HepG2 (cell line): ENCODE data around the gene AHNAK. TPM values are rescaled to one million over a fixed set of nuclear protein-coding genes. Genes with fewer than 3 reads are reported as not detected.

ENCODE experiments used
- AGO2 ChIP-seq: fragments of 200-400 bp; formaldehyde crosslinking; optimal IDR thresholded peaks from 2 replicates; pipeline ENCODE3; 2017; ENCODE audit warnings: mild to moderate bottlenecking, low read depth, low read length, moderate library complexity
- ARID2 ChIP-seq: sonication (generic); formaldehyde crosslinking; IDR thresholded peaks from 2 replicates; pipeline ENCODE4 v1.8.1; 2022; ENCODE audit warnings: mild to moderate bottlenecking, missing genetic modification reagents, borderline replicate concordance
- ATF7-NPFF ChIP-seq: sonication (generic); formaldehyde crosslinking; IDR thresholded peaks from 2 replicates; pipeline ENCODE4 v1.8.1; 2023; ENCODE audit warnings: mild to moderate bottlenecking, low read depth, missing genetic modification reagents, moderate library complexity
- BCLAF1 ChIP-seq: fragments of 450-650 bp; IDR thresholded peaks from 2 replicates; pipeline ENCODE4 v1.6.1; 2017; ENCODE audit warnings: mild to moderate bottlenecking
- CEBPB ChIP-seq: IDR thresholded peaks from 2 replicates; pipeline ENCODE4 v1.6.1; 2011; ENCODE audit warnings: low read depth, low read length, improper control_type of control experiment, borderline replicate concordance
- HNF4A ChIP-seq: sonication (generic); formaldehyde crosslinking; IDR thresholded peaks from 2 replicates; pipeline ENCODE4 v1.4.0; 2020; ENCODE audit warnings: missing genetic modification reagents
- HOXA5 ChIP-seq: sonication (generic); formaldehyde crosslinking; IDR thresholded peaks from 2 replicates; pipeline ENCODE4 v1.4.0; 2020; ENCODE audit warnings: missing genetic modification reagents
- ISL2 ChIP-seq: sonication (generic); formaldehyde crosslinking; IDR thresholded peaks from 2 replicates; pipeline ENCODE4 v1.5.0; 2020; ENCODE audit warnings: missing genetic modification reagents
- ISX ChIP-seq: sonication (generic); formaldehyde crosslinking; conservative IDR thresholded peaks from 2 replicates; pipeline ENCODE4 v1.5.0; 2020; ENCODE audit warnings: missing genetic modification reagents
- JUNB ChIP-seq: sonication (generic); formaldehyde crosslinking; IDR thresholded peaks from 2 replicates; pipeline ENCODE4 v1.8.0; 2022; ENCODE audit warnings: missing genetic modification reagents, mild to moderate bottlenecking, borderline replicate concordance
- KMT2A ChIP-seq: sonication (generic); formaldehyde crosslinking; IDR thresholded peaks from 2 replicates; pipeline ENCODE4 v1.4.0; 2020; ENCODE audit warnings: missing genetic modification reagents
- MATR3 ChIP-seq: sonication (generic); formaldehyde crosslinking; IDR thresholded peaks from 2 replicates; pipeline ENCODE4 v1.4.0; 2020; ENCODE audit warnings: missing genetic modification reagents
- MTERF4 ChIP-seq: sonication (generic); formaldehyde crosslinking; IDR thresholded peaks from 2 replicates; pipeline ENCODE4 v1.8.0; 2023; ENCODE audit warnings: mild to moderate bottlenecking, missing genetic modification reagents
- MXI1 ChIP-seq: IDR thresholded peaks from 3 replicates; pipeline ENCODE4 v1.6.1; 2012; ENCODE audit warnings: low read depth, low read length, inconsistent platforms, borderline replicate concordance
- MZF1 ChIP-seq: sonication (generic); formaldehyde crosslinking; IDR thresholded peaks from 2 replicates; pipeline ENCODE4 v1.8.1; 2023; ENCODE audit warnings: mild to moderate bottlenecking, missing genetic modification reagents, borderline replicate concordance
- NCOA2 ChIP-seq: sonication (generic); formaldehyde crosslinking; IDR thresholded peaks from 2 replicates; pipeline ENCODE4 v1.8.0; 2022; ENCODE audit warnings: inconsistent platforms
- NFYB ChIP-seq: sonication (generic); formaldehyde crosslinking; IDR thresholded peaks from 2 replicates; pipeline ENCODE4 v1.4.0; 2020; ENCODE audit warnings: missing genetic modification reagents
- POLR2G ChIP-seq: fragments of 200-400 bp; formaldehyde crosslinking; IDR thresholded peaks from 2 replicates; pipeline ENCODE4 v1.6.1; 2018; ENCODE audit warnings: mild to moderate bottlenecking, low read depth, low read length, moderate library complexity
- SNAPC2 ChIP-seq: sonication (generic); formaldehyde crosslinking; IDR thresholded peaks from 2 replicates; pipeline ENCODE4 v1.8.1; 2022; ENCODE audit warnings: mild to moderate bottlenecking, missing genetic modification reagents
- SRSF4 ChIP-seq: fragments of 200-400 bp; formaldehyde crosslinking; IDR thresholded peaks from one replicate; pipeline ENCODE4 v1.6.1; 2018; ENCODE audit warnings: mild to moderate bottlenecking, low read depth, low read length, moderate library complexity; ENCODE audit not compliant: poor library complexity, severe bottlenecking
- SRY ChIP-seq: sonication (generic); formaldehyde crosslinking; IDR thresholded peaks from 2 replicates; pipeline ENCODE4 v1.8.0; 2022; ENCODE audit warnings: mild to moderate bottlenecking, missing genetic modification reagents
- TBP ChIP-seq: sonication (generic); formaldehyde crosslinking; IDR thresholded peaks from 2 replicates; pipeline ENCODE4 v1.5.0; 2020; ENCODE audit warnings: missing genetic modification reagents
- ZNF180 ChIP-seq: sonication (generic); formaldehyde crosslinking; IDR thresholded peaks from 2 replicates; pipeline ENCODE4 v1.4.0; 2020; ENCODE audit warnings: low read depth, missing genetic modification reagents, borderline replicate concordance
- ZNF253 ChIP-seq: sonication (generic); formaldehyde crosslinking; IDR thresholded peaks from 2 replicates; pipeline ENCODE4 v1.8.0; 2022; ENCODE audit warnings: mild to moderate bottlenecking, missing genetic modification reagents, borderline replicate concordance
- ZNF451 ChIP-seq: sonication (generic); formaldehyde crosslinking; IDR thresholded peaks from 2 replicates; pipeline ENCODE4 v1.5.0; 2020; ENCODE audit warnings: mild to moderate bottlenecking, missing genetic modification reagents
- ZNF558 ChIP-seq: sonication (generic); formaldehyde crosslinking; IDR thresholded peaks from 2 replicates; pipeline ENCODE4 v1.9.0; 2022; ENCODE audit warnings: mild to moderate bottlenecking, missing genetic modification reagents, borderline replicate concordance
- ZSCAN9 ChIP-seq: IDR thresholded peaks from 2 replicates; pipeline ENCODE4 v1.6.1; 2016; ENCODE audit warnings: borderline replicate concordance
- polyA plus RNA-seq, 8 experiments: library from polyadenylated mRNA; depleted of rRNA in 3 of 8; stranded (reverse) in 7 of 8; unstranded in 1 of 8; fragments of >200 nt; fragmentation: Illumina TruSeq in 4 of 8; extraction: Trizol in 4 of 8; gene quantifications; 2 replicates each; pipeline versions ENCODE4 v1.2.1 to v1.2.3, GENCODE V29; 2011 to 2016; ENCODE audit warnings: low read depth in 4 of 8, missing spikeins in 1 of 8, mixed read lengths in 1 of 8; ENCODE audit not compliant: insufficient read depth in 1 of 8
- total RNA-seq, 5 experiments: library from RNA; depleted of rRNA; stranded (reverse); fragments of >200 nt; fragmentation: Illumina TruSeq; extraction: Trizol; gene quantifications; 2 replicates each; pipeline ENCODE4 v1.2.3, GENCODE V29; 2016; ENCODE audit warnings: low read depth in 1 of 5
- TF ChIP-seq, protein P1 (sequence below): IDR thresholded peaks from 2 replicates; pipeline ENCODE4 v1.6.1; 2016; ENCODE audit warnings: low read depth, borderline replicate concordance

Gene AHNAK
- total and polyA plus RNA-seq, 2 of the 13 experiments (the other 11 are each of a cell fraction or from before 2014, with no cell fraction given): 23.4 to 25.0 TPM

- TF ChIP-seq CEBPB (no peak), ZNF253 (CRISPR knock-in tag) (no peak), MZF1 (CRISPR knock-in tag) (no peak), BCLAF1 (no peak), ISX (CRISPR knock-in tag) (no peak), NFYB (no peak), HOXA5 (CRISPR knock-in tag) (no peak), MTERF4 (CRISPR knock-in tag) (no peak), MATR3 (no peak), ZNF180 (CRISPR knock-in tag) (no peak), SRY (no peak), AGO2 (no peak), HNF4A (CRISPR knock-in tag) (peak; percentile 12; the same call in 1 of the 2 replicates), ZNF558 (CRISPR knock-in tag) (no peak), ZNF451 (CRISPR knock-in tag) (no peak), ARID2 (CRISPR knock-in tag) (no peak), ZSCAN9 (CRISPR knock-in tag) (no peak), SNAPC2 (no peak), MXI1 (no peak), KMT2A (CRISPR knock-in tag) (no peak), JUNB (CRISPR knock-in tag) (peak; percentile 78), NCOA2 (peak; percentile 31; the same call in 1 of the 2 replicates), SRSF4 (no peak), ATF7-NPFF (CRISPR knock-in tag) (no peak), POLR2G (no peak), TBP (CRISPR knock-in tag) (no peak), ISL2 (CRISPR knock-in tag) (no peak)
- TF ChIP-seq, protein P1, sequence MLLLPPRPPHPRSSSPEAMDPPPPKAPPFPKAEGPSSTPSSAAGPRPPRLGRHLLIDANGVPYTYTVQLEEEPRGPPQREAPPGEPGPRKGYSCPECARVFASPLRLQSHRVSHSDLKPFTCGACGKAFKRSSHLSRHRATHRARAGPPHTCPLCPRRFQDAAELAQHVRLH (CRISPR knock-in tag): no peak
Measured at GRCh38 chr11:62472063-62472884, 74.3 kb downstream of the AHNAK start (continued).
